Neural cell (in vitro differentiated cells): ENCODE results near the gene GTF2I. TPM values are rescaled to one million over a fixed set of nuclear protein-coding genes. Genes with fewer than 3 reads are reported as not detected.
"Not testable (repeated sequence)": the region's sequence is repeated elsewhere in the genome, so short reads cannot be mapped to it uniquely, and the experiment has no call there.

ENCODE experiments used
- H2AFZ ChIP-seq: fragments of 200-600, 300-800 bp; sonication (generic), shearing (Covaris generic); 2 replicates; pipeline ENCODE4 v1.6.0; 2014; ENCODE audit warnings: low read depth, mild to moderate bottlenecking, antibody characterized with exemption, low read length, moderate library complexity
- H3F3A ChIP-seq: fragments of 200-600 bp; shearing (Covaris generic); 2 replicates; pipeline ENCODE4 v1.6.1; 2016; ENCODE audit warnings: mild to moderate bottlenecking, moderate library complexity, mixed read lengths, antibody characterized with exemption, low read length; ENCODE audit not compliant: insufficient read depth, poor library complexity, severe bottlenecking
- H3K27ac ChIP-seq: fragments of 200-600, 300-800 bp; sonication (generic), shearing (Covaris generic); 2 replicates; pipeline ENCODE4 v1.5.1; 2014; ENCODE audit warnings: mild to moderate bottlenecking, low read length, moderate library complexity
- H3K27me3 ChIP-seq: fragments of 300-800, 200-600 bp; sonication (generic), shearing (Covaris generic); 2 replicates; pipeline ENCODE4 v1.6.0; 2014; ENCODE audit warnings: mild to moderate bottlenecking, low read depth, low read length, moderate library complexity; ENCODE audit not compliant: insufficient read depth
- H3K36me3 ChIP-seq: fragments of 300-800, 200-600 bp; sonication (generic), shearing (Covaris generic); 2 replicates; pipeline ENCODE4 v1.5.1; 2014; ENCODE audit warnings: mild to moderate bottlenecking, antibody characterized with exemption, low read length, moderate library complexity; ENCODE audit not compliant: insufficient read depth
- H3K4me2 ChIP-seq: fragments of 300-800, 200-600 bp; sonication (generic), shearing (Covaris generic); 2 replicates; pipeline ENCODE4 v1.6.0; 2014; ENCODE audit warnings: mild to moderate bottlenecking, low read length
- H3K4me3 ChIP-seq: fragments of 300-800, 200-600 bp; sonication (generic), shearing (Covaris generic); 2 replicates; pipeline ENCODE4 v1.5.1; 2014; ENCODE audit warnings: mild to moderate bottlenecking, low read length, moderate library complexity
- H3K79me2 ChIP-seq: fragments of 200-600 bp; shearing (Covaris generic); replicated peaks from 2 replicates; pipeline ENCODE4 v1.6.0; 2014; ENCODE audit warnings: mild to moderate bottlenecking, low read length, moderate library complexity; ENCODE audit not compliant: insufficient read depth
- H3K9ac ChIP-seq: fragments of 300-800, 200-600 bp; sonication (generic), shearing (Covaris generic); 2 replicates; pipeline ENCODE4 v1.6.1; 2016; ENCODE audit warnings: mild to moderate bottlenecking, low read length, mixed read lengths
- H3K9me2 ChIP-seq: fragments of 200-600 bp; shearing (Covaris generic); 2 replicates; pipeline ENCODE4 v1.6.1; 2016; ENCODE audit warnings: mild to moderate bottlenecking, low read length, mixed read lengths; ENCODE audit not compliant: insufficient read depth
- H3K9me3 ChIP-seq: fragments of 200-600, 300-800 bp; sonication (generic), shearing (Covaris generic); 2 replicates; pipeline ENCODE4 v1.6.1; 2016; ENCODE audit warnings: mild to moderate bottlenecking, mixed run types, low read length, moderate library complexity, mixed read lengths
- H4K20me1 ChIP-seq: fragments of 200-600 bp; shearing (Covaris generic); 2 replicates; pipeline ENCODE4 v1.6.1; 2016; ENCODE audit warnings: mild to moderate bottlenecking, mixed run types; ENCODE audit not compliant: insufficient read depth
- polyA plus RNA-seq: library from polyadenylated mRNA; depleted of rRNA; stranded (reverse); fragments of >200 nt; gene quantifications from 2 replicates; pipeline ENCODE4 v1.2.3, GENCODE V29; 2014

The GTF2I gene
- polyA plus RNA-seq, 1 donor from 2014 or later: 274 TPM

- not testable (repeated sequence) for H3K79me2 ChIP-seq, H3F3A ChIP-seq, H3K9me3 ChIP-seq, H3K36me3 ChIP-seq, H4K20me1 ChIP-seq, H3K4me2 ChIP-seq, H2AFZ ChIP-seq, H3K27ac ChIP-seq, H3K4me3 ChIP-seq, H3K9me2 ChIP-seq, H3K9ac ChIP-seq, H3K27me3 ChIP-seq
These were observed 112.5 kb downstream of the GTF2I start for GRCh38 chr7:74770062-74770461.

- H3K9me2 ChIP-seq, H3F3A ChIP-seq, H3K4me3 ChIP-seq, H3K4me2 ChIP-seq, H4K20me1 ChIP-seq, H3K27me3 ChIP-seq, H3K9ac ChIP-seq, H3K36me3 ChIP-seq, H3K27ac ChIP-seq, H3K9me3 ChIP-seq, H3K79me2 ChIP-seq, H2AFZ ChIP-seq: not testable (repeated sequence)
These were observed 114.6 kb downstream of the GTF2I start for GRCh38 chr7:74772093-74772492.

- not testable (repeated sequence) for H3K79me2 ChIP-seq, H3K27ac ChIP-seq, H3K36me3 ChIP-seq, H3K9me3 ChIP-seq, H2AFZ ChIP-seq, H3K27me3 ChIP-seq, H3K9me2 ChIP-seq, H3K4me3 ChIP-seq, H4K20me1 ChIP-seq, H3K4me2 ChIP-seq, H3F3A ChIP-seq, H3K9ac ChIP-seq
These were observed 116.5 kb downstream of the GTF2I start, which contains the start of gene NCF1 for GRCh38 chr7:74773760-74774750. Gene NCF1 (plus strand): TSS chr7:74774011. CDS start chr7:74774032, 21 bp downstream.

- H2AFZ ChIP-seq, H3K79me2 ChIP-seq, H3K9ac ChIP-seq, H4K20me1 ChIP-seq, H3K9me2 ChIP-seq, H3K4me3 ChIP-seq, H3K4me2 ChIP-seq, H3K9me3 ChIP-seq, H3K27me3 ChIP-seq, H3K36me3 ChIP-seq, H3F3A ChIP-seq, H3K27ac ChIP-seq: not testable (repeated sequence)
These were observed 117.6 kb downstream of the GTF2I start for GRCh38 chr7:74775111-74775510.

GRCh38 chr7:74779053-74779452 is 121.5 kb downstream of the GTF2I start:
- not testable (repeated sequence) for H3K9me3 ChIP-seq, H3K27me3 ChIP-seq, H3F3A ChIP-seq, H3K9ac ChIP-seq, H3K4me2 ChIP-seq, H2AFZ ChIP-seq, H3K9me2 ChIP-seq, H4K20me1 ChIP-seq, H3K36me3 ChIP-seq, H3K79me2 ChIP-seq, H3K4me3 ChIP-seq, H3K27ac ChIP-seq

GRCh38 chr7:74781746-74782145 is 124.2 kb downstream of the GTF2I start:
- H3K79me2 ChIP-seq, H4K20me1 ChIP-seq, H3K27me3 ChIP-seq, H3K9me2 ChIP-seq, H3K27ac ChIP-seq, H3K4me3 ChIP-seq, H2AFZ ChIP-seq, H3K4me2 ChIP-seq, H3K36me3 ChIP-seq, H3K9ac ChIP-seq, H3K9me3 ChIP-seq, H3F3A ChIP-seq: not testable (repeated sequence)

- H3K4me3 ChIP-seq, H3K27me3 ChIP-seq, H3K4me2 ChIP-seq, H3K36me3 ChIP-seq, H3K79me2 ChIP-seq, H3K27ac ChIP-seq, H3K9ac ChIP-seq, H3F3A ChIP-seq, H3K9me2 ChIP-seq, H3K9me3 ChIP-seq, H4K20me1 ChIP-seq, H2AFZ ChIP-seq: not testable (repeated sequence)
These were observed 126.1 kb downstream of the GTF2I start for GRCh38 chr7:74783595-74783994.
